HG03175 (cell line): ENCODE measurements around the gene TPM2.

Source experiments
- ATAC-seq: cut with Tn5 transposase; IDR thresholded peaks from one replicate; pipeline ENCODE4 v1.9.1; 2021; ENCODE audit warnings: mild to moderate bottlenecking, moderate library complexity; ENCODE audit not compliant: unreplicated experiment

The TPM2 gene

DNA sequence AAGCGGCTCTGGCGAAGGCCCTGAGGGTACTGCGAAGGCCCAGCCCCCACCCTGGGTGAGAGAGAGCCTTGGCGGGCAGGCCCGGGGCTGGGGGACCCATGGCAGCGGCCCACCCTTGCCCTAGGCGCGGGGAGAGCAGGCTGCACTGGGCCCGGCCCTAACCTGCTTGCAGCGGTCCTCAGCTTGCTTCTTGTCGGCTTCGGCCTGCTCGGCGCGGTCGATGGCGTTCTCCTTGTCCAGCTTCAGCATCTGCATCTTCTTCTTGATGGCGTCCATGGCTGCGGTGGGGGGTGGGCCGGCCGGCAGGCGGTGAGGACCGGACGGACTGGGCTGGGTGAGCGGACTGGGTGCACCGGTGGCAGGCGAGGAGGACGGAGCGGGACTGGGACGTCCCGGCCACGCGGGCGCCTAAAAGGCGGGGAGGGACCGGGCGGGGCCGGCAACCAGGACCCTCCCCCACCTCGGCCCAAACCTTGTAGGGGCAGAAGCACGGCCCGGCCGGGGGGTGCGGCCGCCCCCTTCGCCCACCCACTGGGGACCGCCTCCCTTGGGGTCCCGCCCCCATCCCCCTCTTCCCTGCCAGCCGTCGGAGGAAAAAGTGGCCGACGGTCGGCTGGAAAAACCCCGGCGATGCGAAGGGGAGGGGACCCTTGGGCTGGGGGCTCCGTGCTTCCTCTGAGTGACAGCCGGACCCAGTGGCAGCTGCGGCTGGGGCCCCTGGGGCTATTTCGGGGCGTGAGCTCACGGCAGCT lies at the start of gene TPM2:
Gene TPM2, minus strand, starts transcription at position 384 of the 752 bp plus-strand sequence. Its CDS starts 108 bp downstream, at position 276.
- ATAC-seq, result no peak

DNA sequence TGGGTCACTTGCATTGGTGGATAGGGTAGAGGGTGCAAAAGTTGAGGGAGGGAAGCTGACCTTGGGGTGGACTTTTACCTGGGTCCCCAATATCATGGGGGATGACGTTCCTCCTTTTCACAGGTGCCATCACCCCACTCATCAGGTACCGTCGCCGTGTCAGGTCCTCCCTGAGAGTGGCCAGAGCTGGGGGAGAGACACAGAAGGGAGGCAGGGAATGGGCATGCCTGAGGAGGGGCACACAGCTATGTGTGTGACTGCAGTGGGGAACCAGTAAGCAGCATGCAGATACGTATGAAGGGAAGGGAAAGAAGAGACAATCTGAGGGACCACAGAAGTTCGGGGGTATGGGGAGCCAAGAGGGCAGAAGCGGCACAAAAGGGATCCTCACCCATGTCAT lies 49.2 kb upstream of the TPM2 start:
- ATAC-seq, result no peak

DNA sequence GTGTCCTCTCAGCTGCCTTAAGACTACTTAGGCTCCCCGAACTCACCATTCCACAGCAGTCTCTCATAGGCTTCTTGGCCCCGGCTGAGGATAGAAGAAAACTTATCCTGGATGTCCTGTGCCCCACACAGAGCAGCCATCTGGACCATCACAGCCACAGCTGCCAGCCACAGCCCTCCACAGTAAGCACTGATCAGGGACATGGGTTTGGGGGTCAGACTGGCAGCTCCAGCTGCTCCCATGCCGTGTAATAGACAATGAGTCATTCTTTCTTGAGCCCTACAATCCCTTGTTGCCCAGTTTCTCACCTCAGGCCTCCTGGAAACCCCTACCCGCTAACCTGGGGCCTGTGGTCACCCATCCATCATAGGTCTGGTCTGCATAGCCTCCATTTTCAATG lies 48.5 kb upstream of the TPM2 start:
- no peak for ATAC-seq

DNA sequence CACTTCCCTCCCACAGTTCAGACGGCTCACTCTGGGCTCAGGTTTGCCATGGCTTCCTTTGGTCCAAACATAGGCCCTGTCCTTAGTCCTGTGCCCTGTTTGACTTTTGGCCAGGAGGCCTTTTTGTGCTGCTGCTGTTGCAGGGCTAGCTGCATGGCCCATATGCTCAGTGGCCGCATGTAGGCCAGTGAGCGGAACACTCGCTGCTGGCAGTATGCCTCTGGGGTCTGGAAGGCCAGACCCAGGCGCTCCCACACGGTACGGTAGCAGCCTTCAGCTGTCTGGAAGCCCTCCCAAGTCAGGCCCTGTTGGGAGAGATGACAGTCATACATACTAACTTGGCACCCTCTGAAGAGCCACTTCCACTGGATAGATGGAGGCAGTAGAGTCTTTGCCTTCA lies 47.4 kb upstream of the TPM2 start:
- no peak for ATAC-seq

DNA sequence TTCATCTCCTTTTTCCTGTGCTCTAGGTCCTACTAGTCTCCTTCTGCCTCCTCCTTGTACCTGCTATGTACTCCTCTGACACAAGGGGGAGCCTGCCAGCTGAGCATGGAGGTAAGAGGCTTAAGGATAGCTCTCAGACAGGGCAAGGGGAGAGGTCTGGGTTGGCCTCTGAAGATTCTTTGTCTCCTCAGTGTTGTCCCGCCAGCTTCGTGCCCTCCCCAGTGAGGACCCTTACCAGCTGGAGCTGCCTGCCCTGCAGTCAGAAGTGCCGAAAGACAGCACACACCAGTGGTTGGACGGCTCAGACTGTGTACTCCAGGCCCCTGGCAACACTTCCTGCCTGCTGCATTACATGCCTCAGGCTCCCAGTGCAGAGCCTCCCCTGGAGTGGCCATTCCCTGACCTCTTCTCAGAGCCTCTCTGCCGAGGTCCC lies 46.5 kb upstream of the TPM2 start:
- ATAC-seq, result no peak

DNA sequence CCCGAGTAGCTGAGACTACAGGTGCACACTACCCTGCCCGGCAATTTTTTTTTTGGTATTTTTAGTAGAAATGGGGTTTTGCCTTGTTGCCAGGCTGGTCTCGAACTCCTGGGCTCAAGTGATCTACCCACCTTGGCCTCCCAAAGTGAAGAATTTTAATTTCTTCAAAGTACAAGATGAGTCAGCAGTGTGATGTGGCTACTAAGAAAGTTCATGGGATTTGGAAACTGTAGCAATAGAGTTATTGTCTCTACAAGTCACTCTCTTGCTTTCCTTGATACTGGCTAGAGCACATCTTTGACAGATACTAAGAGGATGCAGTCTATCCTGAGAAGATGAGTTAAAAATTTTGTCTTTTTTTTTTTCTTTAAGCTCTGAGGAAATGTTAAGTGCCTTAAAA lies 44.4 kb upstream of the TPM2 start:
- ATAC-seq, result no peak

DNA sequence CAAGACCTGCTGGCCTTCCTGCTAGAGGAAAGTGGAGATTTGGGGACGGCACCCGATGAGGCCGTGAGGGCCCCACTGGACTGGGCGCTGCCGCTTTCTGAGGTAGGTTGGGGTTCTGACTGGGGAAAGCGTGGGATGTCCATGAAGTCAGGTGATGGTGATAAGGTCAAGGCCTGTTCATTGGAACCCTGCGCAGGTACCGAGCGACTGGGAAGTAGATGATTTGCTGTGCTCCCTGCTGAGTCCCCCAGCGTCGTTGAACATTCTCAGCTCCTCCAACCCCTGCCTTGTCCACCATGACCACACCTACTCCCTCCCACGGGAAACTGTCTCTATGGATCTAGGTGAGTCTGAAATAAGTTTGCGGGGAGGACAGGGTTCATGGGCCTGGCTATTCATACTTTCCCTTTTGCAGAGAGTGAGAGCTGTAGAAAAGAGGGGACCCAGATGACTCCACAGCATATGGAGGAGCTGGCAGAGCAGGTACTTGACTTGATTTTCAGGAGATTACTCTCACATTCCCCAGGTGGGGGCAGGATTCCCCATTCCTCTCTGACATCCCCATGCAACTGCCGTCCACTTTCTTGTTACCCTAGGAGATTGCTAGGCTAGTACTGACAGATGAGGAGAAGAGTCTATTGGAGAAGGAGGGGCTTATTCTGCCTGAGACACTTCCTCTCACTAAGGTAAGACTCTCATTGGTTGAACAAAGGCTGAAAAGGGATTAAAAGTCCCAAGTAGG lies 43.2 kb upstream of the TPM2 start:
- ATAC-seq, result peak; percentile 1

DNA sequence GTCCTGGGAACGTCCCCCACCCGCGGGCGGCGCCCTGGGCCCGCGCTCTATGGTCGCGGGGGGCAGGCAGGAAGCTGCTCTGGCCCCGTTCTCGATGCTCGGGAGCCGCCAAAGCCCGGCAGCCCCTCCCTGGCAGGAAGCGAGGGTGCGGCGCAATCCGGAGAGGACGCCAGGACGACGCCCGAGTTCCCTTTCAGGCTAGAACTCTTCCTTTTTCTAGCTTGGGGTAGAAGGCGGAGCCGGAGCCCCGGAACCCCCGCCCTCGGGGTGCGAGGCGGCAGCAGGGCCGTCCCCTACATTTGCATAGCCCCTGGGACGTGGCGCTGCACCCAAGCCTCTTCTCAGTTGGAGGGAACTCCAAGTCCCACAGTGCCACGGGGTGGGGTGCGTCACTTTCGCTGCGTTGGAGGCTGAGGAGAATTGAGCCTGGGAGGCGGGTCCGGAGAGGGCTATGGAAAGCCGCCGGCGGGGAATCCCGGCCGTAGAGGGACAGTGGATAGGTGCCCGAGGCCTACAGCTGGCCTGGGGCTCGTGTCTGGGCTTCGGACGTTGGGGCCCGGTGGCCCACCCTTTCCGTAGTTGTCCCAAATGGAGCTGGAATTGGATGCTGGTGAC lies 42.6 kb upstream of the TPM2 start, which contains the start of the genes CREB3 and TLN1:
Gene CREB3, plus strand, starts transcription at position 482 of the 615 bp plus-strand sequence. Its CDS starts 107 bp downstream, at position 589.
Gene TLN1, minus strand, starts transcription at position 11 of the 615 bp plus-strand sequence. CDS start 6,501 bp downstream, outside the sequence.
- peak; percentile 82 for ATAC-seq

DNA sequence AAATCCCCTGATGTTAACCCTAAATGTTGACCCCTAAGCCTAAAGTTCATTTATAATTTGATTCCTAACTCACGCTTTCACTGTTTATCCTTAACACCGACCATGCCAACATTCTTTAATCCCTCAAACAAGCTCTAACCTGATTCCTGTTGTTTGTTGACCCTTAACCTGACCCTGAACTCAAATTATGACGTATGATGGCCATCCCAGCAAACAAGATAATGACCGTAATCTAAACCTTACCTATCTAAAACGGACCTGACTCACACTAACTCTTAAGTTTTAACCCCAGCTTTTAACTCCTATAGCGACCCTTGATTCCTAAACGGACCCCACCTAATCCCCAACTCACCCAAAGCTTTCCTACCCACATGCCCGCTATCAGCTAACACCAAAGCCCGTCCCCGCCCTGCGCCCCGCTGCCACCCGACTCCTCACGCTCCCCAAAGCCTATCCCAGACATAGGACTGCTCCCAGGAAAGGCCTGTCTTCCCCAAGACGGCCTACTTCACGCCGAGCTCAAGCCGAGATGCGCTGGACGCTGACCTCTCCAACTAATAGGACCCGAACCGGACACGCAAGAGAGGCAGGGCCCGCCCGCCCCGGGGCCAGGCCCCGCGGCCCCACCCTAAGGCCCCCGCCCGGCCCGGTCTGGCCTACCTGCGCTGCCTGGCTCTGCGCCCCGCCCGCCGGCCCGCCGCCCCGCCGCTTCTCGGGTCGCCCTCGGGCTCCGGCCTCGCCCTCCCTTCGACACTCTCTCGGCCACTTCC lies 41.9 kb upstream of the TPM2 start:
- ATAC-seq, result no peak

DNA sequence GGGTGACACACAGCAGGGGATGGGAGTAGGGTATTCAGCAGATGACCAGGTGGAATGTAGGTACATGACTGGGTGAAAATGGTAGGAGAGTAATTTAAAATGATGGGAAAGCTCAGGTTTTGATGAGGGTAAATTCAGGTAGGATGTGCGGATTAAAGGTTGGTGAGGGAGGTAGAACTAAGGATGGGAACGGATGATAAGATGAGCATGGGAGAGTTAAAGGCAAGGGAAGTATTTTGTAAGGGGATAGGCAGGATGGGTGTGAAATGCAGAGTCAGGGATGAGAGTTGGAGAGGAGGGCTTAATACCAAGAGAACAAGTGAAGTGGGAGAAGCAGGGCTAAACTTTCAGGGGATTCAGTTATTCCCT lies 40.7 kb upstream of the TPM2 start:
- ATAC-seq, result no peak

DNA sequence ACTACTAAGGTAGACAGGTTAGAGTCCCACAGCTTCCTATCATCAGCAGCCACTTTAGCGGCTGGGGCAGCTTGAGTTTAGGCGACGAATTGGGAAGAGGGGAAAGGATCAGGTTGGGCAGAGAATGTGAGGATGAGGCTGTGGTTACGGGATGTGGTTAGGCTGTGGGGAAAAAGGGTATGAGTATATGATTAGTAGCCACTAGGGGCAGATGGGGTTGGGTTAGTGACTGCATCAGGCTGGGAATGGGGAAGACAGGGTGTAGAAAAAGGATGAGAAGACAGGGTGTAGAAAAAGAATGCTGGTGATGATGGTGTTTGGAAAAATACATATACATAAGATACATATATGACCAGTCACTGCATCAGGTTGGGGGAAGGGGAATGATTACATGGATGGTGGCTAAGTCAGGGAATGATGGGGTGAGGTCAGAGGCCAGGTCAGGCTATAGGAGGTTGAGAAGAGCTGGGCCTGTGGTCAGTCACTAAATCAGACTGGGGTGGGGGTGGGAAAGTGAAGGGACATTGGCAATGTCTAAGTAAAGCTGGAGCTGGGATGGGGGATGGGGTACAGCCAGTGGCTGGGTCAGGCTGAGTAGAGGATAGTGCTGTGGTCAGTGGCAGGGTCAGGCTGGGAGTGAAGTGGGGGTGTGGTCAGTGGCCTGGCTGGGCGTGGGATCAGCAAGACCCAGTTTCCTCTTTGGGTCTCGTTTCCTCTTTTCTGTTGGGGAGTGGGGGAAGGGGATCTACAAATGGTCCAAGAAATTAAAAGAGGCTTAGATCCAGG lies 40.2 kb upstream of the TPM2 start:
- ATAC-seq, result no peak

DNA sequence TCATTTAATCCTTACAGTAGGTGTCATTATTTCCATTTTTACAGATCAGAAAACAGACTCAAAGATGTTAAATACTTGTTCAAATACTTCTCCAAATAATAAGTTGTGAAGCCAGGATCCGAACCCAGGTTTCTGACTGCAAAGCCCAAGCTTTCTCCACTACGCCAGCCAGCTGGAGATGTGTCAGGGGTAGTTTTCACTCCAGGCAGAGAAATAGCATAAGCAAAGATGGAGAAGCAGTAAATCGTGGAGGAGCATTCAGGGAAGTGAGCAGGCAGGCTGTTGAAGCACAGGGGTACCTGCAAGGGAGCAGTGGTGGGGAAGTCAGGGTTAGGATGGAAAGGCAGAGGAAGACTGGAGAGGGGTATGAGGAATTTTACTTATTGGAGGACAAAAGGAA lies 39.4 kb upstream of the TPM2 start:
- no peak for ATAC-seq

DNA sequence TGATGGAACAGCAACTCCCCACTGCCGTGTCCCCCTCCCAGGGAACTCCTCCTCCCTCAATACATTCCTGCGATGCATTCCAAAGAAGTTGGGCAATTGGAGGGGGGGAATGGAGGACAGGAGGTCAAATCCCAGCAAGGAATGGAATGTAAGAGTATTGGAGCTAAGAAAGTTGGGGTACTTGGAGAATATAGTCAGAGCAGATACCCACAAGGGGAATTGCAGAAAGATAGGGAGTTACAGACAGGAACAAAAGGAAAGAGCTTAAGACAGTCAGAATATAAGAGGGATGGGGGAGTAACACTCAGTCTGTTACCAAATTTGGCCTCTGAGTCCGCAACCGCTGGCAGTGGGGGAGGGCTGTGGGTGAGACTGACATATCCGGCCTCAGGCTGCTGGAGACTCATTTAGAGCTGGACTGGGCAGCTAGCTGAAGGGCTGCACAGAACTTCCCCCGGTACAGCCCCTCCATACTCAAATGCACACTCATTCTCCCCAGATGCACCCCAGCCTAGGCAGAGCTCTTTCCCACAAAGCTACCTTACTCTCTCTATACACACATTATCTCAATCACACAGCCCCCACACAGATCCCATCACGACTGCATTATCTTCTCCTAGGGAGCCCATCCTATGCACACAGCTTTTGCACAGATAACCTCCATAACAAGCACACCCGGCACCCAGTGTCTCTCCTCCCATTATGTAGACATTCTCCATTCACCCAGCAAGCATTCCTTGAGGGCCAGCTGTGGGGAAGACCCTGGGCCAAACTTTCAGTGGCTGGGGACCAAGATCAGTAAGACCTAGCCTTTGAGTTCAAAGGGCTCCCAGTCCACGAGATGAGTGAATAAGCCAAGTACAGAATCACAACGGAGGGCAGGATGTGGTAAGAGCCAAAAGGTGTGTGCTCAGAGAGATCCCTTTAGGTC lies 38.6 kb upstream of the TPM2 start:
- no peak for ATAC-seq

DNA sequence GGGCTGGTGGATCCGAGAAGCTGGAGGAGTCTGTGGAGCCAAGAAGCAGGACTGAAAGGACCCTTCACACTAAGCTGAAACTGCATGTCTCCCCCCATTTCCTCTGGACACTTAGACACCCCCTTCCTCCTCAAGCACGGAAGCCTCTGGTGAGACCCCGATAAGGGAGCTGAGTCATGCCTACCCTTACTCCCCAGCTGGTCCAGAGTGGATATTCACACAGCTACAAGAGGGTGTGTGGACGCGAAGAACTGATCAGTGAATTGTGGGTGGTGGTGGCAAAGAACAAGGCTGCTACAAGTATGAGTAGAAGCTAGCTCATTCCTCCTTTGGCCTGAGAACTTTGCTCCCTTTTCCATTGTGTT lies 37.9 kb upstream of the TPM2 start:
- no peak for ATAC-seq

DNA sequence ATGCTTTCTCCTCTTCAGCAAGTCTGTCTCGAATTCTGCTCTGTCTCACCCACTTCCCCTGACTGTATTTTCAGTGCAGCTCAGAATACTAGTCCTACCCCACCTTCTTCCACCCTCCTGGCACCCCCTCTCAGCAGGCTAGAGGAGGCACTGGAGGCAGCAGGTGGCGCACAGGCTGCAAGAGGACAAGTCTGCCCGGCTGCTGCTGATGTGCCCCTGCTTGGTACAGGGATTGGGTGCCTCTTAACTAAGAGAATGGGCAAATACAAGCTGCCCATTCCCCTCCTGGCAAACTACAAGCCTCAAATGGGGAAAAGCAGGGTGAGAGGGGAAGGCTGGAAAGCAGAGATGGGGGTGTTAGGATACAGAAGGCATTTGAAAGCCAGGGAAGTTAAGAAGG lies 37.2 kb upstream of the TPM2 start:
- no peak for ATAC-seq

DNA sequence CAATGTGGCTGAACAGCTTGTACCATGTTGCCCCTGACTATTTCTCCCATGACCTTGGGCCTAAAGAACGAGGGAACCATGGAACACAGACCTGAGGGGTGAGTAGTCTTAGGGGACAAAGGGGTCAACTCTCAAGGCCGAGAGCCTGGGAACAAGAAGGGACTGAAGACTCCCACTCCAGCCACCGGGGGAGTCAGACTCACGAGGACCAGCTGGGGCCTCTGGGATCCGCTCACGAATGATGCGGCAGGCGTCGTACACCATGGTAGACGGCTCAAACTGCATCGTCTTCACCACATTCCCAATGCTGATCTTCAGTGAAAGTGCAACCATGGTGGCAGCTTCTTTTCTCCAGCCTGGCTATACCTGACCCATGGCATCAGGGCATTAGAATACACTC lies 35.6 kb upstream of the TPM2 start:
- ATAC-seq, result no peak

DNA sequence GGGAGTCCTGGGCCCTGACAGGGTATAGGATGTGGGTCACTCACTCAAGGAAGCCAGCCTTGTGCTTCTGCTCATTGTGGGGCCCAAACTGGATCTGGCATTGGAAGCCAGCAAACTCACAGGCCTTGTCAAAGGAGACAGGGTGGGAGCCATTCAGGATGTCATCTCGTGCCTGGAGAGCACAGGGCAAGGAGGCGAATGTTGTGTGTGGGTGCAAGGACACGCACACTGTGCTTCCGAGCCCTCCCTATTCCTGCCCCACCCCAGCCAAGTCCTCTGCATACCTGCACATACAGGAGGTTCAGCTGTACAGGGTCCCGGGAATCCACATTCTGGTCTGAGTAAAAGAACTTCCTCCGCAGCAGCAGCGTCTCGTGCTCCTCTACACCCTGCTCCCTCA lies 34.2 kb upstream of the TPM2 start:
- ATAC-seq, result no peak

DNA sequence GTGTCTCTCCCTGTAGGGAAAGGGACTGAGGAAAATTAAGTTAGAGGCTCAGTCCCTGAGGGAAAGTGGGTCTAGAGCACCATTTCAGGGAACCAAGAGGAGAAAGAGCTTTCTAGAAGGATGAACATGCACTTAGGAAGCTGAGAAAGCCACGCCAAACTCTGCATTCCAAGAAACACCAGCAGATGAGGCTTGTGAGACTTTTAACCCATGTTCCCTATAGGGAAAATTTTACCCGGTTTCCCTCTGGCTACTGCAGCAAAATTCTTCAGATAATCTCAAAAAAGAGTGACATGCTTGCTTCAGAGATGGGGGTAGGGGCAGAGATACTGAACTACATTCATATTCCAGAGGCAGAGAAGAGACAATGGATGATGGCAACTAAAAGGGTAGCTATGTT lies 33.7 kb upstream of the TPM2 start:
- no peak for ATAC-seq

DNA sequence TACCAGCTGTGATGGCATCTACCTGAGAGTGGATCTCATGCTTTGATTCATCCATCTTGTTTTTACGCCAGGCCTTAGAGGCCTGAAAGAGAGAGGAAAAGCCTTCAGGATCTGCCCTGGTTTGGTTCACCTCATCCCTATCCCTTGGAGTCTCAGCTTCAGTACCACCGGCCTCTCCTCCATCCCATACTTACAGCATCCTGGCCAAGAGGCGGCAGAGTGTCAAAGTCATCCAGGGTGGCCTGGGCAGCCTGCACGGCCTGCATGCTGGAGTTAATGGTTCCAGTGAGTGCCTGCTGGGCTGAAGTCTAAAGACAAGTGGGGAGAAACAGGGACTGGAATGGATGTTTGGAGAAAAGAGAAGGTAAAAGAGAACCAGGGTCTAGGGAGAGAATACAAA lies 29.8 kb upstream of the TPM2 start:
- ATAC-seq, result no peak
